Measurements from ENCODE around the gene LACTB. TPM values are rescaled to one million over a fixed set of nuclear protein-coding genes. Genes with fewer than 3 reads are reported as not detected.

Gene LACTB
- total RNA-seq, 1 experiment from 2014 or later, result 17.2 TPM

DNA sequence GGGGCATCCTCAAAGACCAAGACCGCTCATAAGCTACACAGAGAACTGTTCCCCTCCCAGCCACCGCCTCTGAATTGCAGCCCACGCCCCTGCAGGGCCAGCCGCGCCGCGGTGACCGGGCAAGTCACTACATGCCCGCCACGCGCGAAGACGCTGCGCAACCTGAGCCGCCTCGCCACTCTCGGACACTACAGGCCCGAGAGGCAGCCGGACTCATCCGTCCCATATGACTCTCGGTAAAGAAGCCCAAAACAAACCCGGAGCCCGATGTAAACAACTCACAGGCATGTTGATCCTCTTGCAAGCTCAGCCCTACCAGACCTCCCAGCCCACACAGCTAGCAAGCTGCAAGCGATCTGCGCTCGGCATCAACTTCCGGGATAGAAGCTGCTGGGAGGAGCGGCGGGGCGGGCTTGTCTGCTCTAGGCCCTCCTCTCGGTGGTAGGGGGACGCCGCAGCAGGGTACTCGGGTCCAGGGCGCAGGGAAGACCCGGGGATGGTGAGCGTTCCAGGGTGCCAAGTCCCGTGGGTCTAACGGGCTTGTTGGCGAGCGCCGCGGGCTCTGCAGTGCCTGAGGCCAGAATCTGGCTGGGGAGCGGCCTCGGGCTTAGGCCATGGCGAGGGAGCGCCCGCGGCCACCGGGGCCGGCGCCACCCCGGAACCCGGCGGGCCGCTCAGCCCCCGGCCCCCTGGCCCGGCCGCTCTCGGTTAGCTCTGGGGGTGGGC lies 35.6 kb downstream of the LACTB start, which contains the start of gene RPS27L:
Gene RPS27L (minus strand): TSS at position 360 of the 726 bp plus-strand sequence. CDS start 72 bp downstream, at position 288.
- Mint-ChIP-seq H3K4me3 (peak within 1 kb of the TSS; percentile 98), H3K4me1 (peaks cover 14% of the 10 kb centered on the region), H3K36me3 (peaks cover 27% of the 10 kb centered on the region), H3K9me3 (peaks cover 5% of the 10 kb centered on the region), H3K27ac (peak within 1 kb of the TSS; percentile 98), H3K27me3 (ENCODE audit: low read depth) (no peaks in the 10 kb centered on the region)
- ChIA-PET POLR2A (interaction anchor here (0.6 kb wide), 3 partner anchors 43 to 121 kb away, joined by 3 to 6 read pairs (median 5); no protein-coding TSS in a partner anchor), CTCF (interaction anchor here (0.6 to 1.8 kb wide), 7 partner anchors 10 to 245 kb away, joined by 3 to 5 read pairs (median 3); no protein-coding TSS in a partner anchor)
- peak; percentile 98 for ATAC-seq
- peak; percentile 94 for DNase-seq (ENCODE audit: low spot score)
- no peak for TF ChIP-seq ZNF416 (CRISPR knock-in tag; IDR thresholded peaks at IDR 0.05)
- TF ChIP-seq, protein P1, sequence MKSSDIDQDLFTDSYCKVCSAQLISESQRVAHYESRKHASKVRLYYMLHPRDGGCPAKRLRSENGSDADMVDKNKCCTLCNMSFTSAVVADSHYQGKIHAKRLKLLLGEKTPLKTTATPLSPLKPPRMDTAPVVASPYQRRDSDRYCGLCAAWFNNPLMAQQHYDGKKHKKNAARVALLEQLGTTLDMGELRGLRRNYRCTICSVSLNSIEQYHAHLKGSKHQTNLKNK (CRISPR knock-in tag; IDR thresholded peaks at IDR 0.05), result no peak
- TF ChIP-seq, protein P2, sequence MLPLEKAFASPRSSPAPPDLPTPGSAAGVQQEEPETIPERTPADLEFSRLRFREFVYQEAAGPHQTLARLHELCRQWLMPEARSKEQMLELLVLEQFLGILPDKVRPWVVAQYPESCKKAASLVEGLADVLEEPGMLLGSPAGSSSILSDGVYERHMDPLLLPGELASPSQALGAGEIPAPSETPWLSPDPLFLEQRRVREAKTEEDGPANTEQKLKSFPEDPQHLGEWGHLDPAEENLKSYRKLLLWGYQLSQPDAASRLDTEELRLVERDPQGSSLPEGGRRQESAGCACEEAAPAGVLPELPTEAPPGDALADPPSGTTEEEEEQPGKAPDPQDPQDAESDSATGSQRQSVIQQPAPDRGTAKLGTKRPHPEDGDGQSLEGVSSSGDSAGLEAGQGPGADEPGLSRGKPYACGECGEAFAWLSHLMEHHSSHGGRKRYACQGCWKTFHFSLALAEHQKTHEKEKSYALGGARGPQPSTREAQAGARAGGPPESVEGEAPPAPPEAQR (CRISPR knock-in tag; IDR thresholded peaks at IDR 0.05), result no peak
- TF ChIP-seq ETV6 (CRISPR knock-in tag; IDR thresholded peaks at IDR 0.05), result peak; percentile 79; the same call in 1 of the 2 replicates
- TF ChIP-seq IRF2 (CRISPR knock-in tag; IDR thresholded peaks at IDR 0.05; ENCODE audit: borderline replicate concordance, low read depth), result no peak
- TF ChIP-seq, protein P3, sequence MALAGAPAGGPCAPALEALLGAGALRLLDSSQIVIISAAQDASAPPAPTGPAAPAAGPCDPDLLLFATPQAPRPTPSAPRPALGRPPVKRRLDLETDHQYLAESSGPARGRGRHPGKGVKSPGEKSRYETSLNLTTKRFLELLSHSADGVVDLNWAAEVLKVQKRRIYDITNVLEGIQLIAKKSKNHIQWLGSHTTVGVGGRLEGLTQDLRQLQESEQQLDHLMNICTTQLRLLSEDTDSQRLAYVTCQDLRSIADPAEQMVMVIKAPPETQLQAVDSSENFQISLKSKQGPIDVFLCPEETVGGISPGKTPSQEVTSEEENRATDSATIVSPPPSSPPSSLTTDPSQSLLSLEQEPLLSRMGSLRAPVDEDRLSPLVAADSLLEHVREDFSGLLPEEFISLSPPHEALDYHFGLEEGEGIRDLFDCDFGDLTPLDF (CRISPR knock-in tag; IDR thresholded peaks at IDR 0.05), result peak; percentile 65; the same call in 1 of the 2 replicates
- TF ChIP-seq FOXK1 (CRISPR knock-in tag; IDR thresholded peaks at IDR 0.05), result peak; percentile 98
- TF ChIP-seq ZNF423 (CRISPR knock-in tag; IDR thresholded peaks at IDR 0.05), result peak; percentile 87
- TF ChIP-seq SOX15 (CRISPR knock-in tag; IDR thresholded peaks at IDR 0.05), result no peak
- no peak; the same call in 1 of the 2 replicates for TF ChIP-seq ESRRA (CRISPR knock-in tag; IDR thresholded peaks at IDR 0.05; ENCODE audit: borderline replicate concordance)
- no peak for TF ChIP-seq ZNF671 (CRISPR knock-in tag; IDR thresholded peaks at IDR 0.05)
- TF ChIP-seq PRRX2 (CRISPR knock-in tag; IDR thresholded peaks at IDR 0.05), result no peak
- TF ChIP-seq OVOL2 (CRISPR knock-in tag; IDR thresholded peaks at IDR 0.05; ENCODE audit: borderline replicate concordance), result no peak
- TF ChIP-seq MYBL2 (CRISPR knock-in tag; IDR thresholded peaks at IDR 0.05), result no peak
- no peak for TF ChIP-seq NR1H2 (CRISPR knock-in tag; IDR thresholded peaks at IDR 0.05)
- TF ChIP-seq, protein P4, sequence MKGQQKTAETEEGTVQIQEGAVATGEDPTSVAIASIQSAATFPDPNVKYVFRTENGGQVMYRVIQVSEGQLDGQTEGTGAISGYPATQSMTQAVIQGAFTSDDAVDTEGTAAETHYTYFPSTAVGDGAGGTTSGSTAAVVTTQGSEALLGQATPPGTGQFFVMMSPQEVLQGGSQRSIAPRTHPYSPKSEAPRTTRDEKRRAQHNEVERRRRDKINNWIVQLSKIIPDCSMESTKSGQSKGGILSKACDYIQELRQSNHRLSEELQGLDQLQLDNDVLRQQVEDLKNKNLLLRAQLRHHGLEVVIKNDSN (CRISPR knock-in tag; IDR thresholded peaks at IDR 0.05), result no peak
- no peak for TF ChIP-seq RORB (CRISPR knock-in tag; IDR thresholded peaks at IDR 0.05)
- TF ChIP-seq JAZF1 (CRISPR knock-in tag; IDR thresholded peaks at IDR 0.05), result no peak
- no peak for TF ChIP-seq ZBTB21 (CRISPR knock-in tag; IDR thresholded peaks at IDR 0.05; ENCODE audit: borderline replicate concordance)
- TF ChIP-seq, protein P5, sequence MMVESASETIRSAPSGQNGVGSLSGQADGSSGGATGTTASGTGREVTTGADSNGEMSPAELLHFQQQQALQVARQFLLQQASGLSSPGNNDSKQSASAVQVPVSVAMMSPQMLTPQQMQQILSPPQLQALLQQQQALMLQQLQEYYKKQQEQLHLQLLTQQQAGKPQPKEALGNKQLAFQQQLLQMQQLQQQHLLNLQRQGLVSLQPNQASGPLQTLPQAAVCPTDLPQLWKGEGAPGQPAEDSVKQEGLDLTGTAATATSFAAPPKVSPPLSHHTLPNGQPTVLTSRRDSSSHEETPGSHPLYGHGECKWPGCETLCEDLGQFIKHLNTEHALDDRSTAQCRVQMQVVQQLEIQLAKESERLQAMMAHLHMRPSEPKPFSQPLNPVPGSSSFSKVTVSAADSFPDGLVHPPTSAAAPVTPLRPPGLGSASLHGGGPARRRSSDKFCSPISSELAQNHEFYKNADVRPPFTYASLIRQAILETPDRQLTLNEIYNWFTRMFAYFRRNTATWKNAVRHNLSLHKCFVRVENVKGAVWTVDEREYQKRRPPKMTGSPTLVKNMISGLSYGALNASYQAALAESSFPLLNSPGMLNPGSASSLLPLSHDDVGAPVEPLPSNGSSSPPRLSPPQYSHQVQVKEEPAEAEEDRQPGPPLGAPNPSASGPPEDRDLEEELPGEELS (CRISPR knock-in tag; IDR thresholded peaks at IDR 0.05), result peak; percentile 96; the same call in 1 of the 2 replicates
- TF ChIP-seq GABPB1 (CRISPR knock-in tag; IDR thresholded peaks at IDR 0.05), result peak; percentile 79
- TF ChIP-seq ATF1 (CRISPR knock-in tag; IDR thresholded peaks at IDR 0.05), result no peak
- no peak for TF ChIP-seq GRHL2 (CRISPR knock-in tag; IDR thresholded peaks at IDR 0.05; ENCODE audit: insufficient replicate concordance, severe bottlenecking)
- no peak; the same call in 1 of the 2 replicates for TF ChIP-seq CREM (CRISPR knock-in tag; IDR thresholded peaks at IDR 0.05)
- TF ChIP-seq GTF2I (CRISPR knock-in tag; conservative IDR thresholded peaks at IDR 0.05), result no peak
- TF ChIP-seq, protein P6, sequence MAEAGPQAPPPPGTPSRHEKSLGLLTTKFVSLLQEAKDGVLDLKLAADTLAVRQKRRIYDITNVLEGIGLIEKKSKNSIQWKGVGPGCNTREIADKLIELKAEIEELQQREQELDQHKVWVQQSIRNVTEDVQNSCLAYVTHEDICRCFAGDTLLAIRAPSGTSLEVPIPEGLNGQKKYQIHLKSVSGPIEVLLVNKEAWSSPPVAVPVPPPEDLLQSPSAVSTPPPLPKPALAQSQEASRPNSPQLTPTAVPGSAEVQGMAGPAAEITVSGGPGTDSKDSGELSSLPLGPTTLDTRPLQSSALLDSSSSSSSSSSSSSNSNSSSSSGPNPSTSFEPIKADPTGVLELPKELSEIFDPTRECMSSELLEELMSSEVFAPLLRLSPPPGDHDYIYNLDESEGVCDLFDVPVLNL (CRISPR knock-in tag; IDR thresholded peaks at IDR 0.05; ENCODE audit: borderline replicate concordance, low read depth), result no peak
- TF ChIP-seq, protein P7, sequence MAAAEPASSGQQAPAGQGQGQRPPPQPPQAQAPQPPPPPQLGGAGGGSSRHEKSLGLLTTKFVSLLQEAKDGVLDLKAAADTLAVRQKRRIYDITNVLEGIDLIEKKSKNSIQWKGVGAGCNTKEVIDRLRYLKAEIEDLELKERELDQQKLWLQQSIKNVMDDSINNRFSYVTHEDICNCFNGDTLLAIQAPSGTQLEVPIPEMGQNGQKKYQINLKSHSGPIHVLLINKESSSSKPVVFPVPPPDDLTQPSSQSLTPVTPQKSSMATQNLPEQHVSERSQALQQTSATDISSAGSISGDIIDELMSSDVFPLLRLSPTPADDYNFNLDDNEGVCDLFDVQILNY (CRISPR knock-in tag; IDR thresholded peaks at IDR 0.05), result 0 out of 2 replicates have a peak, but pooled peaks have one; percentile 30
- TF ChIP-seq, protein P8, sequence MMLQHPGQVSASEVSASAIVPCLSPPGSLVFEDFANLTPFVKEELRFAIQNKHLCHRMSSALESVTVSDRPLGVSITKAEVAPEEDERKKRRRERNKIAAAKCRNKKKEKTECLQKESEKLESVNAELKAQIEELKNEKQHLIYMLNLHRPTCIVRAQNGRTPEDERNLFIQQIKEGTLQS (CRISPR knock-in tag; conservative IDR thresholded peaks at IDR 0.05), result no peak
- TF ChIP-seq, protein P9, sequence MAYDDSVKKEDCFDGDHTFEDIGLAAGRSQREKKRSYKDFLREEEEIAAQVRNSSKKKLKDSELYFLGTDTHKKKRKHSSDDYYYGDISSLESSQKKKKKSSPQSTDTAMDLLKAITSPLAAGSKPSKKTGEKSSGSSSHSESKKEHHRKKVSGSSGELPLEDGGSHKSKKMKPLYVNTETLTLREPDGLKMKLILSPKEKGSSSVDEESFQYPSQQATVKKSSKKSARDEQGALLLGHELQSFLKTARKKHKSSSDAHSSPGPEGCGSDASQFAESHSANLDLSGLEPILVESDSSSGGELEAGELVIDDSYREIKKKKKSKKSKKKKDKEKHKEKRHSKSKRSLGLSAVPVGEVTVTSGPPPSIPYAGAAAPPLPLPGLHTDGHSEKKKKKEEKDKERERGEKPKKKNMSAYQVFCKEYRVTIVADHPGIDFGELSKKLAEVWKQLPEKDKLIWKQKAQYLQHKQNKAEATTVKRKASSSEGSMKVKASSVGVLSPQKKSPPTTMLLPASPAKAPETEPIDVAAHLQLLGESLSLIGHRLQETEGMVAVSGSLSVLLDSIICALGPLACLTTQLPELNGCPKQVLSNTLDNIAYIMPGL (CRISPR knock-in tag; IDR thresholded peaks at IDR 0.05), result no peak
